ENCODE data around the gene C2CD4D.

DNA sequence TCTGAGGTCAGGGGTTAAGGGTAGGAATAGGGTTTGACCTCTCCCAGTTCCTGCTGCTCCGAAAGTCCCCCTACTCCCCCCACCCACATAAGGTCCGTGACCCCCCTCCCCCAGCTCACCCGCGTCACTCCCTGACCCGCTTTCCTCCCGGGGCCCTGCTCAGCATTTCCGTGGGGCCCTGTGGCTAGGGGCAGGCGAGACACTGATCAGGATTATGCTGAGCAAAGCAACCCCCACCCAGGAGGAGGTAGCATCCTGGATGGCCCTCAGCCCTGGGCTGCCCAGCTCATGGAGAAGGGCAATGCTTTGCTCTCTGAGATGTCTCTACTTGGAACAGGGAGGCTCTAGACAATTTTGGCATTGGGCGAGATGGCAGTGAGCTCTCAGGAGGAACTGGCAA lies 11.8 kb downstream of the C2CD4D start:
- TF ChIP-seq RAD21 (conservative IDR thresholded peaks at IDR 0.05) (no peak), EZH2 (IDR thresholded peaks at IDR 0.05; ENCODE audit: borderline replicate concordance, insufficient read depth, low read length, poor library complexity, severe bottlenecking) (no peak)
